Endodermal cell (in vitro differentiated cells): ENCODE measurements around the gene IL6ST. TPM values are rescaled to one million over a fixed set of nuclear protein-coding genes. Genes with fewer than 3 reads are reported as not detected.

Source experiments
- DNase-seq: peaks from one replicate; pipeline ENCODE4 v3.0.0-alpha.2; 2017
- H3K27ac ChIP-seq: 2 replicates; pipeline ENCODE4 v1.5.1; 2013; ENCODE audit warnings: mild to moderate bottlenecking, low read depth, low read length, moderate library complexity
- H3K27me3 ChIP-seq: 2 replicates; pipeline ENCODE4 v1.6.1; 2013; ENCODE audit warnings: mild to moderate bottlenecking, low read length, moderate library complexity; ENCODE audit not compliant: insufficient read depth, control insufficient read depth, poor library complexity, severe bottlenecking
- H3K36me3 ChIP-seq: 2 replicates; pipeline ENCODE4 v1.7.0; 2013; ENCODE audit warnings: mild to moderate bottlenecking, low read length, moderate library complexity; ENCODE audit not compliant: control insufficient read depth, insufficient read depth
- H3K4me1 ChIP-seq: one replicate; pipeline ENCODE4 v1.7.0; 2013; ENCODE audit warnings: low read length; ENCODE audit not compliant: control insufficient read depth, insufficient read depth
- H3K4me3 ChIP-seq: 2 replicates; pipeline ENCODE4 v1.5.1; 2013; ENCODE audit warnings: mild to moderate bottlenecking, low read length, moderate library complexity
- H3K9ac ChIP-seq: 2 replicates; pipeline ENCODE4 v1.6.1; 2013; ENCODE audit warnings: mild to moderate bottlenecking, low read length, moderate library complexity; ENCODE audit not compliant: poor library complexity, severe bottlenecking; ENCODE audit errors: extremely low read depth
- H3K9me3 ChIP-seq: 2 replicates; pipeline ENCODE4 v1.6.1; 2013; ENCODE audit warnings: mild to moderate bottlenecking, low read length, moderate library complexity; ENCODE audit not compliant: control insufficient read depth
- H3K27ac Mint-ChIP-seq: 2 replicates; pipeline ENCODE4 v1.8.0; 2020; ENCODE audit warnings: mixed read lengths
- H3K27me3 Mint-ChIP-seq: 2 replicates; pipeline ENCODE4 v1.8.0; 2021; ENCODE audit warnings: mild to moderate bottlenecking, mixed read lengths; ENCODE audit not compliant: insufficient read depth
- H3K36me3 Mint-ChIP-seq: 2 replicates; pipeline ENCODE4 v1.8.0; 2020; ENCODE audit warnings: low read depth, mixed read lengths
- H3K4me1 Mint-ChIP-seq: 2 replicates; pipeline ENCODE4 v1.8.0; 2020; ENCODE audit warnings: mixed read lengths
- H3K4me3 Mint-ChIP-seq: 2 replicates; pipeline ENCODE4 v1.8.0; 2020; ENCODE audit warnings: mild to moderate bottlenecking, moderate library complexity, mixed read lengths
- H3K9me3 Mint-ChIP-seq: 2 replicates; pipeline ENCODE4 v1.8.0; 2020; ENCODE audit warnings: mild to moderate bottlenecking, mixed read lengths
- WGBS, 2 experiments: methylation state at CpG; one replicate each; pipeline versions ENCODE4 v1.1.5 to v1.1.7; 2013; ENCODE audit warnings: missing lambda C conversion rate in 2 of 2, mixed read lengths in 1 of 2; ENCODE audit not compliant: insufficient coverage in 1 of 2, insufficient read length in 1 of 2; 5-methylcytosine and 5-hydroxymethylcytosine counted together
- total RNA-seq, 2 donors: library from RNA; stranded (reverse); fragmentation: NEBNext Ultra II Directional in 1 of 2; extraction: Animal tissue kit (Norgen Biotek cat#: 25700) in 1 of 2; gene quantifications; 2 replicates in 1 of 2; 3 replicates in 1 of 2; pipeline ENCODE4 v1.2.1, GENCODE V29; 2021
- TF ChIP-seq, protein P1 (sequence below): fragments of 200-600 bp; sonication (generic); conservative IDR thresholded peaks from 2 replicates; pipeline ENCODE4 v1.5.0; 2021; ENCODE audit warnings: antibody characterized with exemption, mild to moderate bottlenecking

IL6ST gene
- total RNA-seq, 2 donors from 2014 or later = 26.3 to 30.4 TPM

DNA sequence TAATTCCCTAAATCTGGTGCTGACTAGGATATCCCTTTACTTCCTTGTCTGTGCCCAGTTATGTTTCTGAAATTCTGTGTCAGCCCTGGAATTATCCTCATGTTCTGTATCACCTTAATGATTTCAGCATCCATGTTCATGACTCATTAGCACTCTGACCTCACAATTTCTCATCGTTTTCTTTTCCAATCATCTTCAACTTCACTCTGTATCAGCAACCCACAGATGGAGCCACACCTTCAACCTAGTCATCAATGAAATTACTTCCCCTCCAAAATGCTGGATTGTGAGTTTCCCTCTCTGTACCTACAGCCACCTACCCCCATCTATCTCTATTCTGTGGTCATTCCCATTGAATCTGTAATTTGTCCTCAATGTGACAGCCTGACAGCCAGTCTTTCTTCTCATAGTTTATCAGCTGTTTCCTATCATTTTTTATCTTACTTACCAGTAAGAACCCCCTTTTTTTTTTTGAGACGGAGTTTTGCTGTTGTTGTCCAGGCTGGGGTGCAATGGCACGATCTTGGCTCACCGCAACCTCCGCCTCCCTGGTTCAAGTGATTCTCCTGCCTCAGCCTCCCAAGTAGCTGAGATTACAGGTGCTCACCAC lies 3.1 kb upstream of the IL6ST start:
- H3K36me3 ChIP-seq = no peaks in the 10 kb centered on the region
- peaks cover 21% of the 10 kb centered on the region for H3K9me3 ChIP-seq
- no peak overlapping the region for H3K27ac ChIP-seq
- H3K4me1 ChIP-seq = no peaks in the 10 kb centered on the region
- 89 to 93% methylated on average over 4 to 5 of the region's 5 CpGs for whole genome bisulfite sequencing, 2 experiments
- DNase-seq = no peak
- TF ChIP-seq, protein P1, sequence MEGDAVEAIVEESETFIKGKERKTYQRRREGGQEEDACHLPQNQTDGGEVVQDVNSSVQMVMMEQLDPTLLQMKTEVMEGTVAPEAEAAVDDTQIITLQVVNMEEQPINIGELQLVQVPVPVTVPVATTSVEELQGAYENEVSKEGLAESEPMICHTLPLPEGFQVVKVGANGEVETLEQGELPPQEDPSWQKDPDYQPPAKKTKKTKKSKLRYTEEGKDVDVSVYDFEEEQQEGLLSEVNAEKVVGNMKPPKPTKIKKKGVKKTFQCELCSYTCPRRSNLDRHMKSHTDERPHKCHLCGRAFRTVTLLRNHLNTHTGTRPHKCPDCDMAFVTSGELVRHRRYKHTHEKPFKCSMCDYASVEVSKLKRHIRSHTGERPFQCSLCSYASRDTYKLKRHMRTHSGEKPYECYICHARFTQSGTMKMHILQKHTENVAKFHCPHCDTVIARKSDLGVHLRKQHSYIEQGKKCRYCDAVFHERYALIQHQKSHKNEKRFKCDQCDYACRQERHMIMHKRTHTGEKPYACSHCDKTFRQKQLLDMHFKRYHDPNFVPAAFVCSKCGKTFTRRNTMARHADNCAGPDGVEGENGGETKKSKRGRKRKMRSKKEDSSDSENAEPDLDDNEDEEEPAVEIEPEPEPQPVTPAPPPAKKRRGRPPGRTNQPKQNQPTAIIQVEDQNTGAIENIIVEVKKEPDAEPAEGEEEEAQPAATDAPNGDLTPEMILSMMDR = no peak
- H3K27me3 ChIP-seq = no peaks in the 10 kb centered on the region
- Mint-ChIP-seq H3K27me3 (no peaks in the 10 kb centered on the region), H3K36me3 (peaks cover 2% of the 10 kb centered on the region), H3K4me3 (no peak overlapping the region), H3K9me3 (peaks cover 15% of the 10 kb centered on the region), H3K27ac (no peak overlapping the region), H3K4me1 (peaks cover 17% of the 10 kb centered on the region)
- no peak overlapping the region for H3K9ac ChIP-seq
- H3K4me3 ChIP-seq = no peak overlapping the region

DNA sequence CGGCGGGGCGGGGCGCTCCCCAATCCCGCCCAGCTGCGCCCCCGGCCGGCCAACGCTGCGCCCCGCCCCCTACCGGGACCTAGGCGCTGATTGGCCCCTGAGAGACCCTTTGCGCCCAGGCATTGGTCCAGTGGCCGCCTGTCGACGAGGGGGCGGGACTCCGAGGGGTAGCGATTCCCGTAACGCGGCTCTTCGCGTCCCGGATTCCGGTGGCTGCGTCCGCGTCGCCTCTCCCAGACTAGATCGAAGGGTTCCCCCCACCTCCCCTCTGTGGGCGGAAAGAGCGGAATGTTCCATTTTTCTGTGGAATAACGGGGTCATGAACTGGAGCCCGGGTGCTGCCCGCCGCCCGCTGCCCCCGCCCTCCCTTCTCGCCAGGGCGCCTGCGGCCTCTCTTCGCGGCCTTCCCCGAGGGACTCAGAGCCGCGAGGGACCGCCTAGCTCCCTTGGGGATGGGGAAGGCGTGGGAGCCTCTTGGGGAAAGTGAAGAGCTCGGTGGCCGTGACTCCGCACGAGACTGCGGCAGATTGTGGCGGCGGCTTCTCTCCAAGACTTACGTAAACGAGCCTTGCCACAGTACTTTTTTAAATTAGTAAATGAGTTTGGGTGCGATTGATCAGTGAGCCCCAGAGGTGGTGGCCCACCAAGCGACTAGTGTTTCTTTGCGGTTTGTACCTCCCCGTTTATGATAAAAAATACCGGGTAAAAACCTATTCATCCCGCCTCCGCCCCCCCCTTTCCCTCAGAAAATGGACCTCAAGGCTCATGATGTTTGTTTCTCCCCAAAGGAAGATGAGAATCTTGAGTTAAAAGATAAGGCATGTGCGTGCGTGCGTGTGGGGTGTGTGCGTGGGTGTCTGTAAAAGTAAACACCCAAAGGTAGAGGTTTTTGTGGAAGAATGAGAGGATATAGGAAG lies 493 bp upstream of the IL6ST start:
- H3K27me3 Mint-ChIP-seq = no peaks in the 10 kb centered on the region
- TF ChIP-seq, protein P1 = peak; percentile 41
- Histone ChIP-seq H3K4me3 (peak overlapping the region; percentile 100), H3K9ac (peak overlapping the region; percentile 90), H3K27ac (peak overlapping the region; percentile 88), H3K36me3 (peaks cover 10% of the 10 kb centered on the region), H3K4me1 (no peaks in the 10 kb centered on the region), H3K9me3 (no peaks in the 10 kb centered on the region), H3K27me3 (no peaks in the 10 kb centered on the region)
- H3K9me3 Mint-ChIP-seq = no peaks in the 10 kb centered on the region
- 0 to 1% methylated on average over 17 to 69 of the region's 70 CpGs for WGBS, 2 experiments
- peaks cover 4% of the 10 kb centered on the region for H3K36me3 Mint-ChIP-seq
- DNase-seq = peak; percentile 98
- H3K27ac Mint-ChIP-seq = peak overlapping the region; percentile 88
- H3K4me3 Mint-ChIP-seq = peak overlapping the region; percentile 85
- H3K4me1 Mint-ChIP-seq = peaks cover 24% of the 10 kb centered on the region

DNA sequence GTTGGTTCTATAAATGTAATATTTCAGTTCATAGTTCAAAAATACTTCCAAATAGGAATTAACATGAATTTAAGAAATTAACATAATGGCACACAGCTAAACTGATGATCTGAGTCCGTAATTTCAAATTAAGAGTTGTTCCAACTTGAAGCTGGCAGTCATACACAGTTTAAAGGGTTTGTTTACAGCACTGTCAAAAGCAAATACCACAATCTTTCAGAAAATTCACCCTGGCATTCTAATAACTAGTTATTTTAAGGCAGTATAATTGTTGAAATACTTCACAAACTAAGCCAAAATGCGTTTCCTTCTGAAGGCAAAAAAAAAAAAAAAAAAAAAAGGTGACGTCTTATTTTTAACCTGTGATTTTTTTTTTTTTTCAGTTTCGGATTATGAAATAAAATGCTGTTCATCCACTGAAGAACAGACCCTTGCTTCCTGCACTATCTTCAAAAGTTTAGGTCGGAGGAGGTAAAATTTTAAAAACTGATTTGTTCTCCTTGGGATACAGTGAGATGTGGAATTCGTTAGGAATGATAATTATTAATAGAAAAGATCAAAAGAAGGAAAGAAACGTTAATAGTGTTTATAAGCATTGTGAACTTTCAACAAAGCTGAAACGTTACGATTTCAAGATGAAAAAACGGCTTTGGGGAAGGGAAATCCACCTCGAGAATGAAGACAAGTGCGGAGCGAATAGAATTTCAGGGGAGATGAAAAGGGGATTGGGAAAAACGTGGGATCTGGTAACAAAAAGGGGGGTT lies 850 bp downstream of the IL6ST start:
- Mint-ChIP-seq H3K4me3 (peak overlapping the region; percentile 85), H3K4me1 (peaks cover 28% of the 10 kb centered on the region), H3K36me3 (peaks cover 4% of the 10 kb centered on the region), H3K27ac (peak overlapping the region; percentile 91), H3K9me3 (no peaks in the 10 kb centered on the region), H3K27me3 (no peaks in the 10 kb centered on the region)
- no peaks in the 10 kb centered on the region for H3K27me3 ChIP-seq
- H3K4me3 ChIP-seq = peak overlapping the region; percentile 100
- 3 to 4% methylated on average over 10 to 12 of the region's 14 CpGs for WGBS, 2 experiments
- TF ChIP-seq, protein P1 = no peak
- no peak overlapping the region for H3K27ac ChIP-seq
- H3K9me3 ChIP-seq = no peaks in the 10 kb centered on the region
- H3K4me1 ChIP-seq = no peaks in the 10 kb centered on the region
- DNase-seq = no peak
- peak overlapping the region; percentile 90 for H3K9ac ChIP-seq
- H3K36me3 ChIP-seq = peaks cover 10% of the 10 kb centered on the region
